ENCODE data around the gene ABCB6.

The ABCB6 gene

GRCh38 chr2:219244789-219245147 lies 26.0 kb upstream of the ABCB6 start:
- DNase-seq (ENCODE audit: low read depth), result no peak
- TF ChIP-seq CTCF (IDR thresholded peaks at IDR 0.05; ENCODE audit: insufficient read depth, low read depth, low read length, missing control alignments), result no peak
- peak overlapping the region; percentile 62 for H3K4me3 ChIP-seq (ENCODE audit: low read length)

GRCh38 chr2:219243291-219243761 lies 24.6 kb upstream of the ABCB6 start:
- no peak for DNase-seq (ENCODE audit: low read depth)
- H3K4me3 ChIP-seq (ENCODE audit: low read length), result no peak overlapping the region
- no peak for TF ChIP-seq CTCF (IDR thresholded peaks at IDR 0.05; ENCODE audit: insufficient read depth, low read depth, low read length, missing control alignments)

- DNase-seq (ENCODE audit: low read depth), result no peak
- TF ChIP-seq CTCF (IDR thresholded peaks at IDR 0.05; ENCODE audit: insufficient read depth, low read depth, low read length, missing control alignments), result no peak
- H3K4me3 ChIP-seq (ENCODE audit: low read length), result no peak overlapping the region
Measured at GRCh38 chr2:219234331-219234730, 15.6 kb upstream of the ABCB6 start.

GRCh38 chr2:219230059-219230540 lies 11.3 kb upstream of the ABCB6 start:
- DNase-seq (ENCODE audit: low read depth), result peak; percentile 75
- peak overlapping the region; percentile 98 for H3K4me3 ChIP-seq (ENCODE audit: low read length)
- no peak for TF ChIP-seq CTCF (IDR thresholded peaks at IDR 0.05; ENCODE audit: insufficient read depth, low read depth, low read length, missing control alignments)

GRCh38 chr2:219229305-219230058 lies 10.7 kb upstream of the ABCB6 start, which contains the start of the genes ANKZF1 and ATG9A:
TSS of gene ANKZF1 (plus strand) at chr2:219229806. CDS start at chr2:219230258, 452 bp downstream.
TSS of gene ATG9A (minus strand) at chr2:219229636. CDS start at chr2:219228024, 1,612 bp downstream.
- TF ChIP-seq CTCF (IDR thresholded peaks at IDR 0.05; ENCODE audit: insufficient read depth, low read depth, low read length, missing control alignments), result no peak
- peak; percentile 100 for DNase-seq (ENCODE audit: low read depth)
- H3K4me3 ChIP-seq (ENCODE audit: low read length), result peak within 1 kb of the TSS; percentile 98

DNA sequence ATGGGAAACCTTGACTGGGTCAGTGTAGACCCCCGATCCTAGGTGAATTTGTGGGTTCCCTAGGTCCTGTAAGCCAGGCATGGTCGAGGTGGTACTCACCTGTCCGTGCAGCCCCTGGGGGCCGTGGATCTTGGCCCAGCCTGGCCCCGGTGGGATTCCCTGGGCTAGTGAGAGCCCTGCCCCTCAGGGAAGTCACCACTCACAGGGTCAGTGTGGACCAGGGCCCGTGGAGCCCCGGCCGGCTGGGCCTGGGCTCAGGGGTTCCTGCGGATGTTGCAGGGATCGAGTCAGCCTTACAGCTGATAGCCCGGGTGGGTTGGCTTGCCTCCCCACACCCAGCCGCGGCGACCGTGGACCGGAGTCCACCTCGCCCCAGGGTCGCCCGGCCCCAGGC lies 10.2 kb upstream of the ABCB6 start:
- no peak for DNase-seq (ENCODE audit: low read depth)
- TF ChIP-seq CTCF (IDR thresholded peaks at IDR 0.05; ENCODE audit: insufficient read depth, low read depth, low read length, missing control alignments), result no peak
- H3K4me3 ChIP-seq (ENCODE audit: low read length), result peak overlapping the region; percentile 98

Measured in epithelial cell of esophagus (primary cell).